HepG2 (cell line): ENCODE measurements around the gene RREB1. TPM values are rescaled to one million over a fixed set of nuclear protein-coding genes. Genes with fewer than 3 reads are reported as not detected.

ENCODE experiments used
- ATAC-seq: fragments of 200-7000 bp; cut with Tn5 transposase; 3 replicates; pipeline ENCODE4 v1.9.1; 2020; ENCODE audit warnings: mild to moderate bottlenecking, moderate library complexity
- BruUV-seq: library from RNA; stranded (reverse); fragments of 400-500 nt; replicated peaks from 2 replicates; lab custom pipeline; 2021; lab: Mats Ljungman, UMichigan
- CTCF ChIA-PET: fragments of 300-600 bp; formaldehyde crosslinking; extraction: SDS; loops from one replicate; lab custom pipeline; 2021; ENCODE audit warnings: low total read pairs, inconsistent platforms, low intra/inter-chr PET ratio; lab: Yijun Ruan, JAX
- POLR2A ChIA-PET: fragments of 350-600 bp; sonication (Branson Sonifier 250); formaldehyde crosslinking; loops from one replicate; lab custom pipeline; 2020; ENCODE audit warnings: antibody characterized with exemption, inconsistent platforms; lab: Yijun Ruan, JAX
- DNase-seq: peaks from one replicate; pipeline ENCODE4 v3.0.0-alpha.2; 2015; ENCODE audit warnings: low spot score
- FAIRE-seq: peaks from 3 replicates; lab custom pipeline; 2011; peaks lifted over from hg19 to GRCh38; lab: Jason Lieb, UNC
- H2AFZ ChIP-seq: one replicate; pipeline ENCODE4 v1.6.1; 2011; ENCODE audit warnings: low read length, inconsistent platforms
- H3K27ac ChIP-seq: fragments of 300-600 bp; 3 replicates; pipeline ENCODE4 v1.8.0; 2011; ENCODE audit warnings: mixed run types, mild to moderate bottlenecking, mixed read lengths, low read length, inconsistent platforms; ENCODE audit not compliant: insufficient read depth; ENCODE audit errors: extremely low read length
- H3K27me3 ChIP-seq, 2 experiments: fragments of 200-600 bp in 1 of 2; 2 replicates in 1 of 2; 3 replicates in 1 of 2; pipeline versions ENCODE4 v1.6.0 to v1.8.0; 2011; ENCODE audit warnings: low read length in 2 of 2, mild to moderate bottlenecking in 2 of 2, moderate library complexity in 2 of 2, inconsistent platforms in 1 of 2; ENCODE audit not compliant: insufficient read depth in 2 of 2, control insufficient read depth in 1 of 2
- H3K36me3 ChIP-seq, 2 experiments: fragments of 200-600 bp in 1 of 2; replicated peaks in 1 of 2; 2 replicates in 1 of 2; 3 replicates in 1 of 2; pipeline versions ENCODE4 v1.5.1 to v1.8.0; 2011; ENCODE audit warnings: low read length in 2 of 2, inconsistent platforms in 1 of 2; ENCODE audit not compliant: insufficient read depth in 2 of 2, control insufficient read depth in 1 of 2
- H3K4me1 ChIP-seq: 2 replicates; pipeline ENCODE4 v1.5.1; 2012; ENCODE audit warnings: low read length, inconsistent platforms; ENCODE audit not compliant: insufficient read depth
- H3K4me2 ChIP-seq: 2 replicates; pipeline ENCODE4 v1.6.0; 2011; ENCODE audit warnings: low read depth, low read length, inconsistent platforms
- H3K4me3 ChIP-seq, 3 experiments: fragments of 200-600 bp in 1 of 3; sonication (generic), shearing (Covaris generic) in 1 of 3; replicated peaks in 1 of 3; 2 replicates each; pipeline ENCODE4 v1.5.1; 2011 to 2016; ENCODE audit warnings: low read length in 3 of 3, inconsistent platforms in 2 of 3, low read depth in 2 of 3, mild to moderate bottlenecking in 2 of 3, control low read depth in 1 of 3, mixed read lengths in 1 of 3; ENCODE audit not compliant: insufficient read depth in 1 of 3
- H3K79me2 ChIP-seq: one replicate; pipeline ENCODE4 v1.6.1; 2011; ENCODE audit warnings: low read length, inconsistent platforms; ENCODE audit not compliant: insufficient read depth
- H3K9ac ChIP-seq: 2 replicates; pipeline ENCODE4 v1.6.0; 2011; ENCODE audit warnings: mild to moderate bottlenecking, low read depth, low read length, inconsistent platforms; ENCODE audit not compliant: insufficient read depth
- H3K9me3 ChIP-seq: 2 replicates; pipeline ENCODE4 v1.5.1; 2012; ENCODE audit warnings: mild to moderate bottlenecking, low read length
- H4K20me1 ChIP-seq: 2 replicates; pipeline ENCODE4 v1.6.0; 2011; ENCODE audit warnings: inconsistent platforms, mild to moderate bottlenecking, low read length, moderate library complexity; ENCODE audit not compliant: insufficient read depth
- BCL6 ChIP-seq: IDR thresholded peaks from 2 replicates; pipeline ENCODE4 v1.6.1; 2016; ENCODE audit warnings: missing genetic modification reagents, missing compliant biosample characterization
- CHCHD3 ChIP-seq: sonication (generic); formaldehyde crosslinking; IDR thresholded peaks from 2 replicates; pipeline ENCODE4 v1.8.0; 2022; ENCODE audit warnings: mild to moderate bottlenecking, missing genetic modification reagents, moderate library complexity
- GPBP1L1 ChIP-seq: sonication (generic); formaldehyde crosslinking; IDR thresholded peaks from 2 replicates; pipeline ENCODE4 v1.5.0; 2020; ENCODE audit warnings: mild to moderate bottlenecking, missing genetic modification reagents
- GRHL1 ChIP-seq: sonication (generic); formaldehyde crosslinking; conservative IDR thresholded peaks from 2 replicates; pipeline ENCODE4 v1.8.0; 2022; ENCODE audit warnings: missing genetic modification reagents
- HNF1B ChIP-seq: sonication (generic); formaldehyde crosslinking; IDR thresholded peaks from 2 replicates; pipeline ENCODE4 v1.5.1; 2020; ENCODE audit warnings: mild to moderate bottlenecking, moderate library complexity, missing genetic modification reagents
- ZNF652 ChIP-seq: IDR thresholded peaks from 2 replicates; pipeline ENCODE4 v1.6.1; 2016; ENCODE audit warnings: low read depth, borderline replicate concordance
- ZNF672 ChIP-seq: sonication (generic); formaldehyde crosslinking; IDR thresholded peaks from 2 replicates; pipeline ENCODE4 v1.8.1; 2022; ENCODE audit warnings: missing genetic modification reagents
- WGBS: methylation state at CpG from one replicate; pipeline ENCODE4 v1.1.6; 2017; ENCODE audit warnings: low lambda C conversion rate; 5-methylcytosine and 5-hydroxymethylcytosine counted together
- in situ Hi-C: cut with HindIII; loops from 2 replicates; pipeline ENCODE4 v1.10.0; 2017; ENCODE audit warnings: low pct_unique_long_range_greater_than_20kb; ENCODE audit not compliant: extremely low pct_ligation_motif_present
- intact Hi-C: fragments of 100-400 bp; cut with micrococcal nuclease; formaldehyde crosslinking; loops from one replicate; pipeline ENCODE4 v1.10.0; 2022; ENCODE audit not compliant: unreplicated experiment
- polyA plus RNA-seq, 8 experiments: library from polyadenylated mRNA; depleted of rRNA in 3 of 8; stranded (reverse) in 7 of 8; unstranded in 1 of 8; fragments of >200 nt; fragmentation: Illumina TruSeq in 4 of 8; extraction: Trizol in 4 of 8; gene quantifications; 2 replicates each; pipeline versions ENCODE4 v1.2.1 to v1.2.3, GENCODE V29; 2011 to 2016; ENCODE audit warnings: low read depth in 4 of 8, missing spikeins in 1 of 8, mixed read lengths in 1 of 8; ENCODE audit not compliant: insufficient read depth in 1 of 8
- total RNA-seq, 5 experiments: library from RNA; depleted of rRNA; stranded (reverse); fragments of >200 nt; fragmentation: Illumina TruSeq; extraction: Trizol; gene quantifications; 2 replicates each; pipeline ENCODE4 v1.2.3, GENCODE V29; 2016; ENCODE audit warnings: low read depth in 1 of 5
- TF ChIP-seq, protein P1 (sequence below): sonication (generic); formaldehyde crosslinking; IDR thresholded peaks from 2 replicates; pipeline ENCODE4 v1.5.0; 2020; ENCODE audit warnings: mild to moderate bottlenecking, missing genetic modification reagents, borderline replicate concordance
- TF ChIP-seq, protein P2 (sequence below): sonication (generic); formaldehyde crosslinking; conservative IDR thresholded peaks from 2 replicates; pipeline ENCODE4 v1.4.0; 2020; ENCODE audit warnings: missing genetic modification reagents
- TF ChIP-seq, protein P3 (sequence below): sonication (generic); formaldehyde crosslinking; IDR thresholded peaks from 2 replicates; pipeline ENCODE4 v1.4.0; 2020; ENCODE audit warnings: missing genetic modification reagents

Gene RREB1
- total and polyA plus RNA-seq, 2 of the 13 experiments (the other 11 are each of a cell fraction or from before 2014, with no cell fraction given), result 6.1 to 23.2 TPM

DNA sequence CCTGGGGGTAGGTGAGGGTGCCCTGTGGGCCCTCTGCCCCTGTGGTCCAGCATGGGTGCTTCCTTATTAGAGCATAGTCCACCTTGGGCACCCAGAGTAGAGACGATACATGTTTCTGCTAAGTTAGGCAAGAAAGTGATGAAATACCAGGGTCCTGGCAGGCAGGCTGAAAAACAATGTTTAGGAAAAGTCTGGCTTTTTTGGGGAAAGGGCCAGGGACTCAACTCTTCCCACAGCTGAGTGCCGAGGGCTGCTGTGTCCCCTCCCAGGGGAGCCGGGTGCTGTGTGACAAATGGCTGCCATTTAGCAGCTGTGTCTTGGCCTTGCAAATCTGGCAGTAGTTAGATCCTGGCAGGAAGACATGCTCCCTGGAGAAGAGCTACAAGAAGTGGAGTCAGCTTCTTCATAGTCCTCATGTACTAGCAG lies 61.5 kb downstream of the RREB1 start:
- Histone ChIP-seq H3K9ac (no peak overlapping the region; the same call in 1 of the 2 replicates), H3K9me3 (no peaks in the 10 kb centered on the region), H4K20me1 (peaks cover 21% of the 10 kb centered on the region), H3K27ac (peak overlapping the region; percentile 23), H3K36me3 (peaks cover under 1 to 4% of the 10 kb centered on the region in 2 experiments; a peak in 3 of 5 replicates), H3K79me2 (peaks cover 97% of the 10 kb centered on the region), H3K27me3 (no peaks in the 10 kb centered on the region), H3K4me2 (no peak overlapping the region), H2AFZ (no peak overlapping the region), H3K4me1 (peaks cover 100% of the 10 kb centered on the region), H3K4me3 (no peak overlapping the region)
- CTCF ChIA-PET, result no interaction called here
- in situ Hi-C loops (no loop called here), intact Hi-C loops (loop anchor here (10.0 kb wide), 1 partner anchor 375 kb away; the partner anchor contains the start of gene DSP)
- POLR2A ChIA-PET, result no interaction called here
- DNase-seq, result no peak
- BruUV-seq, result no TSS peak
- no peak for ATAC-seq
- 78% methylated on average over 3 of the region's 3 CpGs for WGBS
- FAIRE-seq, result no peak
- TF ChIP-seq GRHL1 (no peak), GPBP1L1 (CRISPR knock-in tag) (no peak), ZNF652 (no peak), CHCHD3 (CRISPR knock-in tag) (no peak), ZNF672 (CRISPR knock-in tag) (no peak), BCL6 (CRISPR knock-in tag) (no peak), HNF1B (CRISPR knock-in tag) (0 out of 2 replicates have a peak, but pooled peaks have one; percentile 37)
- TF ChIP-seq, protein P1, sequence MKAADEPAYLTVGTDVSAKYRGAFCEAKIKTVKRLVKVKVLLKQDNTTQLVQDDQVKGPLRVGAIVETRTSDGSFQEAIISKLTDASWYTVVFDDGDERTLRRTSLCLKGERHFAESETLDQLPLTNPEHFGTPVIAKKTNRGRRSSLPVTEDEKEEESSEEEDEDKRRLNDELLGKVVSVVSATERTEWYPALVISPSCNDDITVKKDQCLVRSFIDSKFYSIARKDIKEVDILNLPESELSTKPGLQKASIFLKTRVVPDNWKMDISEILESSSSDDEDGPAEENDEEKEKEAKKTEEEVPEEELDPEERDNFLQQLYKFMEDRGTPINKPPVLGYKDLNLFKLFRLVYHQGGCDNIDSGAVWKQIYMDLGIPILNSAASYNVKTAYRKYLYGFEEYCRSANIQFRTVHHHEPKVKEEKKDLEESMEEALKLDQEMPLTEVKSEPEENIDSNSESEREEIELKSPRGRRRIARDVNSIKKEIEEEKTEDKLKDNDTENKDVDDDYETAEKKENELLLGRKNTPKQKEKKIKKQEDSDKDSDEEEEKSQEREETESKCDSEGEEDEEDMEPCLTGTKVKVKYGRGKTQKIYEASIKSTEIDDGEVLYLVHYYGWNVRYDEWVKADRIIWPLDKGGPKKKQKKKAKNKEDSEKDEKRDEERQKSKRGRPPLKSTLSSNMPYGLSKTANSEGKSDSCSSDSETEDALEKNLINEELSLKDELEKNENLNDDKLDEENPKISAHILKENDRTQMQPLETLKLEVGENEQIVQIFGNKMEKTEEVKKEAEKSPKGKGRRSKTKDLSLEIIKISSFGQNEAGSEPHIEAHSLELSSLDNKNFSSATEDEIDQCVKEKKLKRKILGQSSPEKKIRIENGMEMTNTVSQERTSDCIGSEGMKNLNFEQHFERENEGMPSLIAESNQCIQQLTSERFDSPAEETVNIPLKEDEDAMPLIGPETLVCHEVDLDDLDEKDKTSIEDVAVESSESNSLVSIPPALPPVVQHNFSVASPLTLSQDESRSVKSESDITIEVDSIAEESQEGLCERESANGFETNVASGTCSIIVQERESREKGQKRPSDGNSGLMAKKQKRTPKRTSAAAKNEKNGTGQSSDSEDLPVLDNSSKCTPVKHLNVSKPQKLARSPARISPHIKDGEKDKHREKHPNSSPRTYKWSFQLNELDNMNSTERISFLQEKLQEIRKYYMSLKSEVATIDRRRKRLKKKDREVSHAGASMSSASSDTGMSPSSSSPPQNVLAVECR (CRISPR knock-in tag), result no peak; the same call in 1 of the 2 replicates
- TF ChIP-seq, protein P2, sequence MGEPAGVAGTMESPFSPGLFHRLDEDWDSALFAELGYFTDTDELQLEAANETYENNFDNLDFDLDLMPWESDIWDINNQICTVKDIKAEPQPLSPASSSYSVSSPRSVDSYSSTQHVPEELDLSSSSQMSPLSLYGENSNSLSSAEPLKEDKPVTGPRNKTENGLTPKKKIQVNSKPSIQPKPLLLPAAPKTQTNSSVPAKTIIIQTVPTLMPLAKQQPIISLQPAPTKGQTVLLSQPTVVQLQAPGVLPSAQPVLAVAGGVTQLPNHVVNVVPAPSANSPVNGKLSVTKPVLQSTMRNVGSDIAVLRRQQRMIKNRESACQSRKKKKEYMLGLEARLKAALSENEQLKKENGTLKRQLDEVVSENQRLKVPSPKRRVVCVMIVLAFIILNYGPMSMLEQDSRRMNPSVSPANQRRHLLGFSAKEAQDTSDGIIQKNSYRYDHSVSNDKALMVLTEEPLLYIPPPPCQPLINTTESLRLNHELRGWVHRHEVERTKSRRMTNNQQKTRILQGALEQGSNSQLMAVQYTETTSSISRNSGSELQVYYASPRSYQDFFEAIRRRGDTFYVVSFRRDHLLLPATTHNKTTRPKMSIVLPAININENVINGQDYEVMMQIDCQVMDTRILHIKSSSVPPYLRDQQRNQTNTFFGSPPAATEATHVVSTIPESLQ (CRISPR knock-in tag), result no peak
- TF ChIP-seq, protein P3, sequence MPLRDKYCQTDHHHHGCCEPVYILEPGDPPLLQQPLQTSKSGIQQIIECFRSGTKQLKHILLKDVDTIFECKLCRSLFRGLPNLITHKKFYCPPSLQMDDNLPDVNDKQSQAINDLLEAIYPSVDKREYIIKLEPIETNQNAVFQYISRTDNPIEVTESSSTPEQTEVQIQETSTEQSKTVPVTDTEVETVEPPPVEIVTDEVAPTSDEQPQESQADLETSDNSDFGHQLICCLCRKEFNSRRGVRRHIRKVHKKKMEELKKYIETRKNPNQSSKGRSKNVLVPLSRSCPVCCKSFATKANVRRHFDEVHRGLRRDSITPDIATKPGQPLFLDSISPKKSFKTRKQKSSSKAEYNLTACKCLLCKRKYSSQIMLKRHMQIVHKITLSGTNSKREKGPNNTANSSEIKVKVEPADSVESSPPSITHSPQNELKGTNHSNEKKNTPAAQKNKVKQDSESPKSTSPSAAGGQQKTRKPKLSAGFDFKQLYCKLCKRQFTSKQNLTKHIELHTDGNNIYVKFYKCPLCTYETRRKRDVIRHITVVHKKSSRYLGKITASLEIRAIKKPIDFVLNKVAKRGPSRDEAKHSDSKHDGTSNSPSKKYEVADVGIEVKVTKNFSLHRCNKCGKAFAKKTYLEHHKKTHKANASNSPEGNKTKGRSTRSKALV, result no peak
